GM12875 (cell line): ENCODE measurements around the gene SVIL.

Experiments
- H3K4me3 ChIP-seq: one replicate; pipeline ENCODE4 v1.5.1; 2011; ENCODE audit warnings: low read depth, low read length, control low read depth
- CTCF ChIP-seq: IDR thresholded peaks from 2 replicates; pipeline ENCODE4 v1.5.1; 2011; ENCODE audit warnings: low read depth, mild to moderate bottlenecking, control low read depth, inconsistent platforms, low read length, moderate library complexity, borderline replicate concordance; ENCODE audit not compliant: insufficient read depth

Gene SVIL

GRCh38 chr10:29409241-29410054 is 225.3 kb downstream of the SVIL start:
- no peak for TF ChIP-seq CTCF
- H3K4me3 ChIP-seq = peak overlapping the region; percentile 61

- H3K4me3 ChIP-seq = no peak overlapping the region
Observed at GRCh38 chr10:29408847-29409240, 225.9 kb downstream of the SVIL start.

More at GRCh38 chr10:29408847-29409240, 225.9 kb downstream of the SVIL start:
- TF ChIP-seq CTCF = no peak
